ENCODE data around the gene CAV3.

Gene CAV3

DNA sequence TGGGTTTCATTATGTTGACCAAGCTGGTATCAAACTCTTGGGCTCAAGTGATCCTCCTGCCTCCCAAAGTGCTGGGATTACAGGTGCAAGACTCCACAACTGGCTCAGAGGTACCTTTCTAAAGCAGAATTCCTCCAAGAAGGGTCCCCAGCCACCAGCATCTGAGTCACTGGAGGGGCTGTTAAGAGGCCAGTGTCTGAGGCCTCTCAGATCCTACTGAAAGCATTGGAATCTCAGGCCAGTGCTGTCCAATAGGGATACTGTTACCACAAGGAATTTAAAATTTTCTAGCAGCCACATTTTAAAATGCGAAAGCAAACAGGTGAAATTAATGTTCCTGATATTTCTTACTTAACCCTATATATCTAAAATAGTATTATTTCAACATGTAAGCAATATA, 1.3 kb downstream of the CAV3 start:
- DNase-seq: no peak

DNA sequence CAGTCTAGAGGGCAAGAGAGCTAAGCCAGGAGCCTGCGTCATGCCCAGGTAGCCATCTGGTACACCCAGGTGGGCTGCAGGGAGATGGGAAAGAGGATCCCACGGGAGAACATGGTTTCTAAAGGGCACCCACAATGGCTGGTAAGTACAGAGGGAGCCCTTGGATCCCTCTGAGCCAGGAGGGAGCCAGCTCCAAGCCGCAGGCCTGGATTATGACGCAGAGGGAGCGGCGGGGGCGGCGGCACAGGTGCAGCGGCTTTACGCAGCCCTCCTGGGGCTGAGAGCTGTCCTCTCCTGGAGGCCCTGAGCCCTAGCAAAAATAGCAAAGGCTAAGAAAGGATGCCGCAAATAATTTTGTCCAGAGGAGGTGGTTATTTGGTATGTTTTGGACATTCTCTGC, 2.8 kb downstream of the CAV3 start:
- no peak for DNase-seq

DNA sequence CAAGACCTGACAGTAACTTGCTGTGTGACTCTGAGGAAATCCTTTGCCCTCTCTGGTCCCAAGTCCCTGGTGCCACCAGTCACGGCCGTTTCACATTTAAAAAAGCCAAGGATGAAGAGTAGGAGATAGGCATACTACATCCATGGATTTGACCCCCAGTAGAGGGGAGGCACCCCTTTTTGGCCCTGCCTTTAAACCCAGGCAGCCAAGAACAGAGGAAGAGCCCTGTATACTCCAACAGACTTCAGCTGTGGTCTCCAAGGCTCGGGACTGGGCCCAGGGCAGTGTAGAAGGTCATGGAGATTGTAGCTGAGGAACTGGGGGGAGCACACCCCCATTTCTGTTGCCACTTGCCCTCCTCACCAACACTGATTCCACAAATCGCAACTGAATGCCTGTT, 3.7 kb downstream of the CAV3 start:
- DNase-seq: no peak

DNA sequence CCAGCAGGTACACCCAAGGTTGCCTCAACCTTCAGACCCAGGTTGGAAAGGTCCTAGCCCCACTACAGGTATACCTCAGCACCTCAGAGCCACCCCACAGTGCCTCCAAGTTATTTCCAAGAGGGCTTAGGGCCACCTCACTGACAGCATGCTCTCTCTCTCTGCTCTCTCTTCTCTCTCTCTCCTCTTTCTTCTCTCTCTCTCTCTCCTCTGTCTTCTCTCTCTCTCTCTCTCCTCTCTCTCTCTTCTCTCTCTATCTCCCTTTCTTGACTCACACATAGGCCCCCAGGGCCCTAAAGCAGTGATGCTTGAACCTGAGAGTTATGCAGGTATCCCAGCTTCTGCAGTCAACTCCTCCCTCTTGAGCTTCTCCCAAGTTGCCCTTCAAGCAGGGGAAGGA, 4.2 kb downstream of the CAV3 start:
- no peak for DNase-seq

DNA sequence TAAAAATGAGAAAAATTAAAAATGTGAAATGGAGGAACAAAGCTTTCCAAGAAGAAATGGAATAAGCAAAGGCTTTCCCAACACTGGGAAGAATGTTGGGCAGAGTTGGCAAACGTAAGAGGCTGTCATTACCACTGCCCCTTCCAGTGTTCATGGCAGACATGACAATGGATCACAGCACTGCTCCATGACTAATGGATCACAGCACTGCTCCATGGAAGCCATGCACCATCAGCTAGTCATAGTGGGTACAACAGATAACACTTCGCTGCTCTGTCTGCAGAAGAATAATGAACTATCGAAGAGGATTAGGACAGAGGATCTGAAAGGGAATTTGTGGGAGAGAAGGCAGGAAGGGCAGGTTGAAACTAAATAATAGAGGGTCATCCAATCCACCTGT, 5.0 kb downstream of the CAV3 start:
- no peak for DNase-seq

DNA sequence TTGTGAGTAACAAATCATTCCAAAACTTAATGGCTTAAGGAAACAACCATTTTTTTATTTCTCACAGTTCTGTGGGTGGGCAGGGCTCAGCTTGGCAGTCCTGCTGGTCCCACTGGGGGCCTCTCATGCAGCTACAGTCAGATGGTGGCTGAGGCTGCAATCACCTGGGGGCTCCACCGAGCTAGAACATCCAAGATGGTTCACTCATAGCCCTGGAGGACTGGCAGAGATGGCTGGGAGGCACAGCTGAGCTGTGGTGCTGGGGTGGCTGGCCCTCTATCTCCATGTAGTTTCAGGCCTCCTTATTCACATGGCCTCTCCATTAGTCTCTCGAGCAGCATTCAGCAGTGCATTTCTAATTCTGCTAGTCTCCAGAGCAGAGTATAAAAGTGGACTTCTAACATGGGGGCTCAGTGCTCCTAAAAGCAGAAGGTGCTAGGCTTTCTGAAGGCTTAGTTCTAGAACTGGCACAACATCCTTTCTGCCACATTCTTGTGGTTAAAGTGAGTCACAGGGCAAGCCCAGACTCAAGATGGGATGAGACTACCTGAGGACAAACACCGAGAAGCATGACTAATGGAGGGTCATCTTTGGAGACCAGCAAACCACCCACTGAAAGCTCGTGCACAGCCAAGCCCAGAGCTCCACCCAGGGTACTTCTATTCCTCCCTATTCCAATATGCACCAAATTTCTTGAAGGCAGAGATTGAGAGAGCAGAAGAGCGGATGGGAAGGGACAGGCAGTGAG, 6.3 kb downstream of the CAV3 start:
- DNase-seq: no peak

DNA sequence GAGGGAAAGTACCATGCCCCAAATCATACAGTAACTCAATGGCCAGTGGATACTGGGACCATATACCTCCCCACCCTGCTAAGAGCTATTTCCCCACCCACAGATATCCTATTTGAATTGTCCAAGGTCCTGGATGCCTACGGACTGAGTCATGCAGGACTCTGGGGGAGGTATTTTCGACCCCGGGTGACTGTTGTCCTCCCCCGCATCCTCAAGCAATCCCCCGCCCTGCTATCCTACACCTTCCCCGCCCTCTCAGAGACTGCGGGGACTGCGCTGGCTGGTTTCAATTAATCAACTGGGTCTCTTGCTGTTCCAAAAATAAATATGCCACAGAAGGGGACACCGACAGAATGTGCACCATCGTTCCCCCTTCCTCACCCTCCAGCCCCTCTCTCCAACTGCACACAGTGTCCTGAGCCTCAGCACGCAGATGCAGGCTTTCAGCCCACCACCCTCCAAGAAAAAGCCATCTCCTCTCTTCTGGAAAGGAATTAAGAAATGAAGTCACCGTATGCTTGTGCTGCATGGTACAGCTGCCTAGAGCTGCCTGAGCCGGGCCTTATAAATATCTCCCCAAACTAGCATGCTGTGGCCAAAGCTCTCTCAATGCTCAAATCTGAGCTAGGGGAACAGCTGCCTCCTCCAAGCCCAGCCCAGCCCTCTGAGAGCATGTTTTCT, 8.1 kb downstream of the CAV3 start:
- no peak for DNase-seq

DNA sequence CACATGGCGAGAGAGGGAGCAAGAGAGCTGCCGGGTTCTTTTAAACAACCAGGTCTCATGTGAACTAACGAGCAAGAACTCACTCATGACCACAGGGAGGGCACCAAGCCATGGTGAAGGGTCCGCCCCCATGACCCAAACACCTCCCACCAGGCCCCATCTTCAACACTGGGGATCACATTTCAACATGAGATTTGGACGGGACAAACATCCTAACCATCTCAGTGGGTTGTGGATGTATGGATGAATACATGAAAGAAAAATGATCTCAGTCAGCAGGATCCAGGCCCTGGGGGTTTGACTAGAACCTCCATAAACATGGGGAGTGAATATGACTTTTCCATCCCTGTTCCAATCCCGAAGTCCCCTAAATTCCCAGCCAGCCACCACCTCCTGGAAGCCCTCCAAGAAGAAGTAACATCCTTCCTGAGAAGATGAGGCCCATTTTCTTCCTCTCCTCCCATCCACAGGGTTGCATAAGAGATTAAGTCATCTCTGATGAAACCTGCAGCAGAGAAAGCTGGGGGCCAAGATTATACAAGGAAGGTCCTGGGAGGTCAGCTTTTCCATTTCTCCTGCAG, 9.5 kb downstream of the CAV3 start:
- no peak for DNase-seq

DNA sequence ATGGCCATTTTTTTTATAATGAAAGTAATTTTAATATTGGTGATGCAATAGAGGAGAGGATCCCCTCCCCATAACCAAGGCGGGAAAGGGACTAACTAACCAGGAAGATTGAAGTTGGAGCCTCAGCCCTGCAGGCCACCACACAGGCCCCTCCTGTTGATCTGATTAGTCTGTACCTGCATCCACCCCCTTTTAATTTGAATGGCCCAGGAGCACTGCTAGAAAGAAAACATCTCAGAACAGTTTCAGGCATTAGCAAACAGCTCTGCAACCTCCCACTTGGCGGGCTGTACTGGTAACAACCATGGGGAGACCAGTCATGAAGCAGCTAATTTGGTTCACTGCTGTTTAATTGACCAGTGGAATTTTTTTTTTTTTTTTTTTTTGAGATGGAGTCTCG, 10.3 kb downstream of the CAV3 start:
- no peak for DNase-seq

DNA sequence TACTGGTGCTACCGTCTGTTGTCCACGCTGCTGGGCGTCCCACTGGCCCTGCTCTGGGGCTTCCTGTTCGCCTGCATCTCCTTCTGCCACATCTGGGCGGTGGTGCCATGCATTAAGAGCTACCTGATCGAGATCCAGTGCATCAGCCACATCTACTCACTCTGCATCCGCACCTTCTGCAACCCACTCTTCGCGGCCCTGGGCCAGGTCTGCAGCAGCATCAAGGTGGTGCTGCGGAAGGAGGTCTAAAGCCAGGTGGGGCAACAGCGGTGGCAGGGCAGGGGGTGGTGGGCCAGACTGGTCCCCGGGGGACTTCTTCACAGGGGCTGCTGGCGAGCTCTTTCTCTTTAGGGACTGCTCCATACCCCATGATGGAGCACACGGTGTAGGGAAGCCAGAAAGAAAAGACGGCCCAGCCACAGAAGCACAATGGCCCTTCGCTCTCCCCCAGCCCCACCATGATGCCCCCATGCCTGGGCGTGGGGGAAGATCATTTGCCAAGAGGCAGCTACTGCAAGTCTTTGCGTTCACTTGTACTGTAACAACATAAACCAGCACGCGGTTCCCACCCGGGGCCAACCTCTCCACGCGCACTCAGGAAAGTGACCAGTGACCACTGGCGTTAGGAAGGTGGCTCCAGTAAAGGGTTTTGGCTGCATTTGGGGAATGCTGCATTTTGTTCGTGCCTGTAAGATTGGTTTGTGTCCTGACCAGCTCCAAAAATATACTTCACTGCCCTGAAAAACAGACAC, 12.2 kb downstream of the CAV3 start:
- DNase-seq: no peak

DNA sequence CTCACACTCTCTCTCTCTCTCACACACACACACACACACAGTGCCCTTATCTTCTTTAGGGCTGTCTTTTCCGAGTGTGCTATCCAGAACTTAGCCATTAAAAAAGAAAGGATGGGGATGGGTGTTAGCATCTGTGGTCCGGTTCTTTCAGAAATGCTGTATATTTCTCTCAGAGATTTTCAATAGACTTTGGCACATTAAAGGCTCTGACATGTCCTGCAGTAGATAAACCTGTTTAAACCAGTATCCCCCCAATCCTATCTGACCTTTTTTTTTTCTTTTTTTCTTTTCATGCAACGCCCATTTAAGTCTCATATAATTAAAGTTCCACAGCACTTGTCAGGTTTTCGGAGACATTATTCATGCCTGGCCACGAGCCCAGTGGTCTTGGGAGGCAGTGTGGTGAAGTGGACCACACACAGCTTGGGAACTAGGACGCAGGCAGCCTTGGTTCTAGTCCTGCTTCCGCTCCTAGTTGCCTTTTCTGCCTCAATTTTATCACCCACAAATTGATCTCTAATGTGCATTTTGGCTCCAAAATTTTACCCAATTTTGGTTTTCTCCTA, 13.3 kb downstream of the CAV3 start:
- peak in 3 of 56 donors; percentile 16 to 24 (median 18) for DNase-seq

DNA sequence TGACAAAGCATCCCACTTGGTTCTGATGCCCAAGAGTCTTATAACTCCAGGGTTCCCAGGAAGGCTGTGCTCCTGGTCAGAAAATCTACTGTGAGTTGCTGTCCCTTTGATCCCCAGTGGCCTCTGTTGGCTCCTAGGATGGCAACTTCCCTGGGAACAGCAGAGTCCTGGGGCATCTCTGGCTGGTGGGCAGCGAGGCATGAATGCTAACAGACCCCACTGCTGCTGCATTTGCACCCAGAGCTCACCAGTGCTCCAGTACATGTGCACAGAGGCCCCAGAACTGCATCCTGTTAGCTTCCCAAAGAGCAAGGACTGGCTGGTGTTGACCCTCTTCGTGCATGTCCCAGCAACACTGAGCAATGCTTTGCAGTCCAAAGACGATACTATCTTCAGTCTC, 15.7 kb downstream of the CAV3 start:
- DNase-seq: no peak

DNA sequence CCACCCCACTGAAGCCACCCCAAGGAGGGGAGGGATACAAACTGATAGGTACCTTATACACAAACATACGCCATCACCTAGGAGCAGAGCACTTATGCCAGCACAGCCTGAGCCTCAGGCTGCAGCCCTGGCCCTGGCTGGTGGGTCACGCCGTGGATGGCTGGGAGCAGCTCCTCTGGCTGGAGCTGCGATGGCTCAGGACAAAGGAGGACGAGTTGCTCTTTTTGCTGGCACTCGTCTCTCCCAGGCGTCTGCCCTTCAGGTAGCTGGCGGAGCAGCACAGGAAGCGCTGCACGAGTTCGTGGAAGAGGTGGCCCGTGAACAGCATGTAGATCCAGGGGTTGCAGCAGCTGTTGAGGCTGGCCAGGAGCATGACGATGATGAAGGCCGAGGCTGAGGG, 19.2 kb downstream of the CAV3 start:
- no peak for DNase-seq

DNA sequence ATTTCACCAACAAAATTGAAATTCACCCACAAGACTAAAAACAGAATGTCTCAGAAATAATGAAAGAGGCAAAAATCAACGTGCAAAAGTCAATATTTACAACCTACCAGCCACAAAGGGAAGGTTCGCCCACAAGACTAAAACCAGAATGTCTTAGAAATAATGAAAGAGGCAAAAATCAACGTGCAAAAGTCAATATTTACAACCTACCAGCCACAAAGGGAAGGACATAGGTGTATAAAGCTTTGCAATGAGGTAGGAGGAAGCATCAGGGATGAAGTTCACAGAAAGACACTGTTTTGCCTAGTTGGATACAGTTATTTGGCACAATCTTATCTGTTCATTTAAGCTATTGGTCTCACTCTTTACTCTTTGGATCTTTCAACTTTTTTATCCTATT, 21.5 kb downstream of the CAV3 start:
- no peak for DNase-seq

DNA sequence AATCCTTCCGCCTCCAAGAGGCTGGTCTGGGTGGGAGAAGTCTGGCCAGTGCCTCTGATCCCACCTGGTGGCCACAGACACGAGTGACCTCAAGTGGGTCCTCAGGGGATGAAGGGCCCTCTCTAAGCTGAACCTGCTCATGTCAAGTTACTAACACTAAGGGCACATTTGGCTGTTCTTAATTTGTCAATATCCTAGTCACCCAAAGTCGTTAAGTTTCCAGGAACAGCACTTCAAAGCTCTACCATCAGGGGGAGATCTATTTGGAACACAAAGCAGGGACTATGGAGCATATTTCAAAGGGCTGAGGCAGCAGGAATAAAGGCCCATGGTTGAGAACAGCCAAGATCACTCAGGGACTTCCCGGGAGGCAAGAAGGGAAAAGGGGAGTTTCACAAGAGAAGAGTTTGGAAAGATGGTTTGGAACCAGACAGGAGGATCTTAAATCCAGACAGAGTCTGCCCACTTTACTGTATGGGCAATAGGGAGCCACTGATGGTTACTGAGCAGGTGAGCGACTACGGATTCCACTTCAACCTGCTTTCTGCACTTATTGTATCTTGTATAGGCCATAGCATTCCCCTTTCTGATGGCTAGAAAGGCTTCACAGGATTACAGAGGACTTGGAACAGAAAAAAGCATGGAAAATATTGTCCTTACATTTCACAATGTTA, 22.1 kb downstream of the CAV3 start:
- no peak for DNase-seq

DNA sequence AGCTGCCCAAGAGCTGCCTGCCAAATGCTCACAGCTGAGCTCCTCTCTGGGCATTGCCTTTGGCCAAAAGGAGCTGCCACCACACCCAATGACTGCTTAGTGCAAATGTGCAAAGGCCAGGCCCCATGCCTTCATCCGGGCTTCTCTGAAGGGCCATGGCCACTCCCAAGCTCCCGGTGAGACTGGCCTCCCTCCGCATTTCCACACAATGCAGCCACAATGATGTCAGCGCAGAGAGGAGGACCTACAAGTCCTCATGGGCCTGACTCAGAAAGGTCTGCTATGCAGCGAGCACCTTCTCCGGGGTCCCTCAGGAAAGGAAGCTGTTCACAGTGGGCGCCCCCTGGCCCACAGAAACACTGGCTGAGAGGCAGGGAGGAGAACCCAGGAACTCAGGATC, 23.1 kb downstream of the CAV3 start:
- no peak for DNase-seq

DNA sequence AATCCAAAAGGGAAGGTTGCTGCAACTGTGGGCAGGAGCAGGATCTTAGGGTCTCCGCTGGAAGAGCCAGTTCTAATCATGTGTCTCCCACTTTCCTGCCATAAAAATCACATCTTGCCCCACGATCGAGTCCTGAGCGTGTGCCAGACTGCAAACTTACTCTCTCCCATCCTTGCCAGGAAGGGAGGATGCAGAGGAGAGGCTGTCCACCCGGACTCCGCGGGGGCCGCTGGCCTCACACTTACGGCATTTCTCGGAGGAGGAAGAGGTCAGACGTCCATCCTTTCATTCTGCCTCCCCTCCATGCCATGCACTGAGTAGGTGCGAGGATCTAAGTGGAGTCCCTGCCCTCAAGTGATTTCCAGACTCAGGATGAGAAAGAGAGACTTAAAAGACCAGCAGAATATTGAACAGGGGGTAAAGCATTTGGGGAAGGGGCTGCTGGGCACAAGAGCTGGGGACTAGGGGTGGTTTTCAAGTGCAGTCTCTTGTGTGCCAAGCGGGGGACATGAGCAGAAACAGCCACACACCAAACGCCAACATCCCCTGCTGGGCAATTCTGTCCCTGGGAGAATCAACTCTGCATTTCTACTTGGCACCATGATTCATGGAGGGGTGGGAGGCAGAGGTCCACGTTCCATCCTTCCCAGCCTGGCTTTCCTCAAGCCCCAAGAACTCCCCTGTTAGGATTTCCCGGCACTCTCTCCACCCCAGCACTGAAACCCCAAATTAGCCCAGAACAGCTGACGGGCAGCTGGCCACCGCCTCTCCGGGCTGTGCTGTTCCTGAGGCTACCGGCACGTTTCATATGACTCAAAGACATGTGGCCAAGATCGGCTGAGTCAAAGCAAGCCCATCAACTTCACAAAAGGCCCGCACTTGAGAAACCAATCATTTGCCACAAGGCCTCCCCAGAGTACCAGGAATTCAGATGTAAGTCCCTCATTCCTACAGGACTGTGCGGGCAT, 24.2 kb downstream of the CAV3 start:
- no peak for DNase-seq

DNA sequence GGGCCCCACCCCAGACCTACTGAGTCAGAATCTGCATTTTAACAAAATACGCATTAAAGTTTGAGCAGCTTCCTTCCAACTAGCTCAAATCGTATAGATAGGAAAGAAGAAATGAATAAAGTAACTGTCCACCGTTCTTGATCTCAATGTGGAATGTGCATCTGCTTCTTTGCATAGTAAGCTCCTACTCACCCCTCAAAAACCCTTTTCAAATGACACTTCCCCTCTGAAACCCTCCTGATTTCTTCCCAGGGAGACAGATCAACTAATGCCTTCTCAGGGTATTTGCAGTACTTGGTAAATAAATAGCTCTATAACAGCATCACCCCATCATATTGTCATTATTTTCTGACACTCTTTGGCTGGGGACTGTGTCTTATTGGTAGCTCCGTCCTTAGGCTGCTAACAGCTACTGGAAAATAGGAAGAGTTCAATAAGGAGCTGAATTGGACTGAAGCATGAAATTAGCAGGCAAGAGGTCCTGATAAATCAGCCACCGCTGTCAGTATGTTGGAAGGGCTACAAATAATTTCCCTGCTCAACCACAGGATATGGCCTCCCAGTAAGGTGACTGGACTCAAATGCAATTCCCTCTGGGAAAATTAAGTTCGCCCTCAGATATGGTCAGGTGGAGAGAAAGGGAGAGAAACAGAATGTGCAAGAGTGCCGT, 25.6 kb downstream of the CAV3 start:
- no peak for DNase-seq

DNA sequence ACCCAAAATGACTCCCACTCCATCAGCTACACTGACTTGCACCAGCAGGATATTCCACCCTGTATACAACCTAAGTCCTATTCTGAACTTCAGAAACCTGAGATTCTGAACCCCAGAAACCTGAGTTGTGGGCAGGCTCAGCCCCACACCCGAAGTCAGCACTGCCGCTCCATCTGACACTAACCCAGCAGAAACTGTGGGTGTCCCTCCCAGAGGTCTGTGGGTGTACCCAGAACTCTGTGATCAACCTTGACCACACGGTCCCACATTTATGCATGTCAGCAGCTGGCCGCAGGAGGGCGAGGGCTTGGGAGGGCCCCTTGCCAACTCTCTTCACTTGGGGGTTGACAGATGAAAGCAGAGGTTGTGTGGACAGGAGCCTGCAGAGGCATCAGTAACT, 26.5 kb downstream of the CAV3 start:
- DNase-seq: no peak

DNA sequence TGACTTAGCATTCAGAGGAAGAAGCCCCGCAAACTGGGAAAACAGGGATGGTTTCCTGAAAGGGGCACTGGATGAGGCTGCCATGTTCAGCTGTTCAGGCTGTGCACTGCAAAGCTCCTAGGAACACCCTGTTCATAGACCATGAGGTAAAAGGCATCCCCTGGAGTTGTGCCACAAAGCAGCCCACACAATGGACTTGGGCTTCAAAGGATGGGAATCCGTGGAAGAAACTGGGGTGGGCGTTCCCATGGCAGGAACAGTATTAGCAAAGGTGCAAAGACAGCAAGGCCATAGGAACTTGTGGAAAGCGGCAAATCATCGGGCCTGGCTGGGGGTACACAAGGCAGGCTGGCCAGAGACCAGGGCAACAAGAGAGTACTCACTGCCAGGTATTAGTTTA, 26.9 kb downstream of the CAV3 start:
- no peak for DNase-seq

All from nucleus accumbens (tissue), 56 donors.